HG03103 (cell line): ENCODE measurements around the gene RNF151.
"Not testable (repeated sequence)": the region's sequence is repeated elsewhere in the genome, so short reads cannot be mapped to it uniquely, and the experiment has no call there.

ENCODE experiments used
- ATAC-seq: cut with Tn5 transposase; IDR thresholded peaks from one replicate; pipeline ENCODE4 v1.9.1; 2021; ENCODE audit warnings: low read depth; ENCODE audit not compliant: unreplicated experiment

Gene RNF151

DNA sequence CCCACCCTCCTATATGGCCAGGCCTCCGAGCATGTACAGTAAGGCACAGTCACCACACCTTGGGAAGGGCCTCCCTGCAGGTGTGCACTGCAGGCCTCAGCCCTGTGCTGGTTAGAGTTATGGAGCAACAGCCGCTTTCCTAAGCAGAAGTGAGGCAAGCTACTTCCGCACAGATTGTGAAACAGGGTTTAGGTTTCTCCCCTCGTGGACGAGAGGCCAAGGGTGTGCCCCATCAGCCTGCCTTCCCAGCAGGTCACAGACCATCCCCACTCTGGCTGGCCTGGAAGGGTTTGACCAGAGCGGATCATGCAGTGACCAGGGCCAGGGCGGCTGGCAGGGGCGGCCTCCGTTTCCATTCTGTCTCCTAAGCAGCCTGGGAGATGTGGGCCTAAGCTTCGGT is 28.3 kb upstream of the RNF151 start:
- no peak for ATAC-seq

DNA sequence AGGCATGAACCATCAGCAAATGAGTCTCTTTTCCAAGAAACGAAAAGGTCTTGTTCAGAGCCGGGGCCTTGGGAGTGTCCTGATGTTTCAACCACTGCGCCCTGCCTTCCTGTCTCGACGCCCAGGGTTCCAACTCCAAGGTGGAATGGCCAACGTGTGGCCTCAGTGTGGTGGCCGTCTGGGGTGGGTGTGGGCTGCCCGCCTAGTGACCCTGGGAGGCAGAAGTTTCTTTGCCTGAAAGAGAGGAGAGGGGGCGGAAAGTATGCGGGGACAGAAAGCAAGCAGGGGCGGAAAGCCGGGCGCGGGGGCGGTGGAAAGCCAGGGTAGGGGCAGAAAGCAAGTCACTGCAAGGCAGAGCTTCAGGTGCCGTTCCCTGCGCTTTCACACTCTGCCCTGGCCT is 27.7 kb upstream of the RNF151 start:
- no peak for ATAC-seq

DNA sequence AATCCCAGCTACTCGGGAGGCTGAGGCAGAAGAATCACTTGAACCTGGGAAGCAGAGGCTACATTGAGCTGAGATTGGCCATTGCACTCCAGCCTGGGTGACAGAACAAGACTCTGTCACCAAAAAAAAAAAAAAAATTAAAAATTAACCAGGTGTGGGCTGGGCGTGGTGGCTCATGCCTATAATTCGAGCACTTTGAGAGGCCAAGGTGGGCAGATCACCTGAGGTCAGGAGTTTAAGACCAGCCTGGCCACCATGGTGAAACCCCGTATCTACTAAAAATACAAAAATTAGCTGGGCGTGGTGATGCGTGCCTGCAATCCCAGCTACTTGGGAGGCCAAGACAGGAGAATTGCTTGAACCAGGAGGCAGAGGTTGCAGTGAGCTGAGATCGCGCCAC is 26.8 kb upstream of the RNF151 start:
- ATAC-seq: not testable (repeated sequence)

DNA sequence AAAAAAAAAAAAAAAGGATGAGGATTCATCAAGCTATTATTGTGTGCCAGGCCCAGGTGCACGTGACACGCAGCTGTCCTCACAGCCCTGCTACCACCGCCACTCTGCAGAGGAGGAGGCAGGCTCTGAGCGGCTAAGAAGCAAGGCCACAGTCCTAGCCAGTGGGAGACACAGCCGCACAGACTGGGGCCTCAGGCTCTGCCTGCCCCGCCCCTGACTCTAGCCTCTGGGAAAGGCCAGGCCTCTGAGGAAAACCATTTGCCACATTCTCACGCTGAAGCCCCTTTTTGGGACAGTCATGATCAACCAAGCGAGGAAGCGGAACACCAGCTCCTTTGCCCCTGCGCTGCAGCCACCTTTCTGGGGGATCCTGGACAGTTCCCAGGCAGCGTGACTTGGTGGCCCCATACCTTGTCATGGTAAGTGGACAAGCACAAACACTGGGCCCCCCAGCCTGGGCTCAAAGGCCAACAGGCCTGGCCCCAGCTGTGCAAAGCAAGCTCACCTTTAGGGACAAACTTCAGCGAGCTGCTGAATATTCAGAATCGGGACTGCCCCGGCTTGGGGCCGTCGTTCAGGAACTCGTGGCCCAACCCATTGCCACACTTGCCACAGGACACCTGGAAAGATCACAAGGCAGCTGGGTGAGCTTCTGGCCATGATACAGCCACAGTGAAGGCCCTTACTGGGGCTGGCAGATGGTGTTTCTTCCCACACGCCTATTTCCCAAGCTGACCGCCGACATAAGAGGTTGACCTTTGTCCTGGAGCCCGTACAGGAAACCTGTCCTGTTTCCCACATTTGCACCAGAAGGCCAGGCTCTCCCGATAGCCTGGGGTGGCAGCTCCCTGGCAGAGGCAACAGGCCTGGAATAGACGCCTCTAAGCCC is 26.1 kb upstream of the RNF151 start:
- ATAC-seq: no peak

DNA sequence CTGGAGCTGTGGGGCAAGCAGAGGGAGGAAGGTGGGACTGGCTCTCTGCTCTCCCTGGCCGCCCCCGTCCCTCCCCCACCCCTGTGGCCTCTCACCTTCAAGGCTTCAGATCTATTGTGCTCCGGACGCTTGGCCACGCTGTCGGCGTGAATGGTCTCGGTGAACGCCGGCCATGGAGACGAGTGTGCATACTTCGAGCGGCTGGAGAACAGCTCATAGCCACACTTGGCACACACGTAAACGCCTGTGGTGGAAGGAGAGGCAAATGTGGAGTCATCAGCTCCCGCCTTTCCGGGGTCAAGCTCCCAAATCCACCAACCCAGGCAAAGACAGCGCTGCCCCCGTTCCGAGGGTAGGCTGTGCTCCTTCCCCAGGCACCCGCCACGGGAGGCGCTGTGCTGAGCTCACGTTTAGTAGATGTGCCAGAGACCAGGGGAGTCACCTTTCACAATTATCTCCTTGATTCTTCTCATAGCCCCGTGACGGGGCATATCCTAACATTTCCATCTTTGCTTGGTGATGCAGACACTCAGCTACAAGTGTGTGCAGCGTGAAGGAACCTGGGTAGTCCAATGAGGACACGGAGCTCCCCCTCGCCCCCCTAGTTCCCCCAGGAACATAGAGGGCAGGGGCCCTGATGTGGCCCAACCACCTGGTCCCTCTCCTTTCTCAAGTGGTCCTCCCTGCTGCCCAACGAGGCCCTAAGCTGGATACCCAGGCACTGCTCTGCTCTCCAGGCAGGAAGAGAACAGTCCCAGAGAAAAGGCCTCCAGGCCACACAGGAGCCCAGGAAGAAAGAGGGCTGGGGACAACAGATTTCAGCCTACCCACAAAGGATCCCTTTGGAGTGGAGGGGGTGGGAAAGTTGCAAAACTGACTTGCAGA is 25.3 kb upstream of the RNF151 start:
- no peak for ATAC-seq

DNA sequence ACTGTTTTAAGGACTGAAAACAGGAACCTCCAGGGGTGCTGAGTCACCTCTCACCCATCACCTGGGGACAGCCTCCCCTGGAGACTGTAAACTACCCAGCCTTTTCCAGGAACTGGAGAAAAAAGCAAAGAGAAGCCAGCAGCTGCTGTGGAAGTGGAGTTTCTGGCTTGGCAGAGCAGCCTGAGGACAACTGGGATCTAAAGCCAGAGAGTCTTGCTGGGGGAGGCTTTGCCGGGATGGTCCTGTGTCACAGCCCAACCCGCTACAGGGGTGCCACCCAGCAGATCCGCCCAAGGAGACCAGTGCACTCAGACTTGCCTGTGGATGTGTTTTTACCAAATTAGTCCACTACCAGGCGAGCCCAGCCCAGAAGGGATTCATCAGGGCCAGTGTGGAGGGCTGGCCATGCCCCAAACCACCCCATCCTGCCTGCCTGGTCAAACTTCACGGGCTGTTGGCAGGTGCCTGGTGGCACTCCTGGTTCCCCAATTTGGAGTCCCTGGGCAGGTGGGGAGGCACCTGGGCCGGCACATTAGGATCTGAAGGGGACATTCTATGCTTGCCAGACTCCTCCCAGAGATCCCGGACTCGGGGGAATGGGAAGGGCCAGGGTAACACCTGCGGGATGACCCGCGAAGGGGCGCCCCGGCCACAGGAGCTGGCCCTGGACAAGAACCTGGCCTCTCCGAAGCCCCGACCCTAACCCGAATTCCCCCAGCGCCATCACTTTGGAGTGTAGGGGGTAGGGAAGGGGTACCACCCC is 24.4 kb upstream of the RNF151 start:
- ATAC-seq: no peak

DNA sequence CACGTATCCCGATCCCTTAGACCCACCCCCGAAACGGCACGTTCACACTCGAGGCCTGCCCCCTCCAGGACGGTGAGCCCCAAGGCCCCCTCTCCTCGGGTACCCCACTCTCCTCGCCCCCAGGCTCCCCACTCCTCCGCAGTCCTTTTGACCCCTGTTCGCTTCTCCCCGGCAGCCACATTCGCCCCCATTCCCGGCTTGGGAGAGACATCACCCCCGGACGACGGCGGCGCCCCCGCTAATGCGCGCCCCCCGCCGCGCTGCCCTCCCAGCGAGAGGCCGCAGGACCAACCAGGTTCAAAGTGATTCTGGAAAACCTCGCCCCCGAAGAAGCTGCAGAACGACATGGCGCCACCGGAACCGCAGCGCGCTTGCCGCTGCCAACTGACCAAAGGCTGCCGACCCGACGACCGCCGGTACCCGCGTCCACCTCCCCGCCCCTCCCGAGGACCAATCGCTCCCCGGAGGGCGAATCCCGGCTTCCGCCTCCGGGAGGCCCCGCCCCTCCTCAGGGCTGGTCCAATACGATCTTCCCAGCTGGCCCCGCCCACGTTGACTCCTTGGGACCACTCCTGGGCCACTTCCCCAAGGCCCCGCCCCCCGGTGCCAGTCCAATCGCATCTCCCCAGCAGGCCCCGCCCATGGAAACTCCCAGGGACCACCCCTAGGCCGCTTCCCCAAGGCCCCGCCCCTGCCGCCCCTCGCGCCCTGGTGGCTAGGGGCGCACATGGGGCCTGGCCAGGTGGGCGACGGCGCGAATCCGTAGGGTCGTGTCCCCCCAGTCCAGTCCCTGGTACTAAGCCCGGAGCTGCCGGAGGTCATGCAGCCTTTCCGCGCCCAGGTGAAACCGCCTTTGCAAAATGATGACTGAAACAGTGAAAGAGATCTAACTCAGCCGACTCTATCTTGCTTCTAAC is 23.6 kb upstream of the RNF151 start, which contains the start of gene MSRB1:
MSRB1 (minus strand) TSS at position 390 of the 917 bp plus-strand sequence; CDS start at position 347, 43 bp downstream.
- peak; percentile 85 for ATAC-seq

DNA sequence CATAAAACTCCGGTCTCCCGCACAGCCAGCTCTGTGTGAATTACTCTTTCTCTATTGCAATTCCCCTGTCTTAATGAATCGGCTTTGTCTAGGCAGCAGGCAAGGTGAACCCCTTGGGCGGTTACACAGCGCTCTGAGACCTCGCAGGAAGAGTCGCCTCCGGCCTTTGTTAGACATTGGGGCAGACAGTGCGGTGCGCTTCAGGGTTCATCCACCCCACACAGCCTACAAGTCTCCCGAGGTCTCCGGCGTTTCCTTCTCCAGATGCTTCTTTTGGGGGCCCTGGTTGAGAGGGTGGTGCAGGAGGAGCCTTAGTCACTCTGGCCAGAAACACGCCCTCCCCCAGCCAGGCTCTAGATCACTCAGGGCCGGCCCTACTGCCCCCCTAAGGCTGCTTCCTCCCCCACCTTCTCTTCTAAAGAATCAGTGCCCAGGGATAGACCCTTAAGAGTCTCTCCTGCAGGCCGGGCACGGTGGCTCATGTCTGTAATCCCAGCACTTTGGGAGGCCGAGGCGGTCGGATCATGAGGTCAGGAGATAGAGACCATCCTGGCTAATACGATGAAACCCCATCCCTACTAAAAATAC is 21.9 kb upstream of the RNF151 start:
- no peak for ATAC-seq

DNA sequence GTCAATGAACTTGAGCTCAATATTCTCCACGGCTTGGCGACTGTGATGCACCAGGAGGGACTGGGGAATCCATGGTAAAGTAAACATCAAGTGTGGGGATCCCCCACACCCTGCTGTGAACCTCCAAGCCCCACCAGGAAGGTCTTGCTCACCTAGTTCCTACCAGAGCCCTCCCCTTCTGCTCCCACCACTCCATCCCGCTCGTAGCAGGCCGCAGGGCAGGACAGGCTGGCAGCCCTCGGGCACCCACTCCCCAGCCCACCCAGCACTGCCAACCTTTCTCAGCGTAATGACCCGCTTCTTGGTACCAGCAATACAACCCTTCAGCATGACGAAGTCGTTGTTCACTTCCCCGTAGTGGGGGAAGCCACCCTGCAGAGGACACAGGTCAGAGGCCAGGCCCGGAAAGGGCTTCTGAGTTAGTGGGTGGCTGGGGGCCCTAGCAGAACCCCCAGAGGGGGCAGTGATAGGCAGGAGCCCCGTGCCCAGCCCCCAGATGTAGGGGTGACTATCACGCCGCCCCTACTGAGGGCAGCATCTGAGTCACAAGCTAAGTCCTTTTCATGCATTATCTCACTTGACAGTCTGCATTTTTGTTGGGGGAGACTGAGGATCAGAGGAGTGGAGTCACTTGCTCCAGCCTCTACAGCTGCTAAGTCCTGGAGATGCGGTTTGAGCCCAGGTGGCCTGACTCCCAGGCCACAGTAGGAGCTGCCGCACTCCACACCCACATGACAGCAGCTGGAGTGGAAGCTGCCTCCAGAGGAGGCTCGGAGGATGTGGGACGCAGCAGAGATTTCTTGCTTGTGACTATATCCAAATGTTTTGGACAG is 20.9 kb upstream of the RNF151 start:
- ATAC-seq: no peak

DNA sequence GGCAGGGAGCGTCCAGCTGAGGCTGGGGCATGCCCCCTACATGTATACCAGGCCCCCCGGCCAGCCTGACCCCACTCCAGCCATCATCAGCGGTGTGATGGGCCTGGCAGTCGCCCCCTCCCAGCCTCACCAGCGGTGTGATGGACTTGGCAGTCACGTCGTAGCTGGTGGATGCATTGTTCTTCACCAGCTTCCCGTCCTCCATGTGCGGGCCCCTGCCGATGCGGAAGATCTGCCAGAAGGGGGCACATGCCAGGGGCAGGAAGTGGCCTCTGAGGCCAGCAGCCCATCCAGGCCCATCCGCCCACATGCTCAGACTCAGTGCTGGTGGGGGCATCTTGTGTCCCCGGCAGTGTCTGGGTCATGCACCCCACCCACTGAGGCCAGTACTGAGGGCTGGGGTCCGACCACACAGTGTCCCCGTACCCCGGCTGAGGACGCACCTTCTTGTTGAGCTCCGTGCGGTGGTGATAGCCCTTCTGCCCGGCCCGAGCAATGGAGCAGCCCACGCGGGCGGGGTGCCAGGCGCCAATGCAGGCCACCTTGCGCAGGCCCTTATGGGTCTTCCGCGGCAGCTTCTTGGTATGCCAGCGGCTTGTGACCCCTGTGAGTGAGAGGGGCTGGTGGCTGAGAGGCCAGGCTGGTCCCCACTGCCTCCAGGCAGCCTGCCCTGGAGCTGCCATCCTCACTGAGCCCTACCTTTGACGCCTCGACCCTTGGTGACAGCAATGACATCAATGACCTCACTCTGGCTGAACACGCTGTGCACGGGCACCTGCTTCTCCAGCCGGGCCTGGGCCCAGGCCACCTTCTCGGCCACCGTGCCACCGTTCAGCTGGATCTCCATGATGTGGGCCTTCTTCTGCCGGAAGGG is 19.9 kb upstream of the RNF151 start:
- no peak for ATAC-seq

DNA sequence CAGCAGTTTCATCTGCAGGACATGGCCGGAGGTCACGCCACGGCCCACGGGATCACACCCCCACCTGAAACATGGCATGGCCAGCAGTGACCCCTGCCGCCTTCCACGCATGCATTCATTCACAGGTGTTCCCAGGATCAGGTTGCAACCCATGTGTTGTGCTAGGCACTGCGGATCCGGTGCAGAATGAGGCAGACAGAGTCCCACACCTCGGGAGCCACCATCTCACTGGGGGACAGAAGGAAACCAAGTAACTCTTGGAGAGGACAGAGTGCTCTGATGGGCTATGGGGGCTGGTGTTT is 19.3 kb upstream of the RNF151 start:
- ATAC-seq: no peak

DNA sequence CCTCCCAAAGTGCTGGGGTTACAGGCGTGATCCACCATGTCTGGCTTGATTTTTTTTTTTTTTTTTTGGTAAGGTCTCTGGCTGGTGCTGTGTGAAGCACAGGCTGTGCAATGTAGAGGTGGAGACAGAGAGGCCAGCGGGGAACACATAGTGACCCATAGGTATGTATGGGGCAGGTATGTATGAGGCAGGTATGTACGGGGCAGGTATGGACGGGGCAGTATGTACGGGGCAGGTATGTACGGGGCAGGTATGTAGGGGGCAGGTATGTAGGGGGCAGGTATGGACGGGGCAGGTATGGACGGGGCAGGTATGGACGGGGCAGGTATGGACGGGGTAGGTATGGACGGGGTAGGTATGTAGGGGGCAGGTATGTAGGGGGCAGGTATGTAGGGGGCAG is 17.1 kb upstream of the RNF151 start:
- no peak for ATAC-seq

DNA sequence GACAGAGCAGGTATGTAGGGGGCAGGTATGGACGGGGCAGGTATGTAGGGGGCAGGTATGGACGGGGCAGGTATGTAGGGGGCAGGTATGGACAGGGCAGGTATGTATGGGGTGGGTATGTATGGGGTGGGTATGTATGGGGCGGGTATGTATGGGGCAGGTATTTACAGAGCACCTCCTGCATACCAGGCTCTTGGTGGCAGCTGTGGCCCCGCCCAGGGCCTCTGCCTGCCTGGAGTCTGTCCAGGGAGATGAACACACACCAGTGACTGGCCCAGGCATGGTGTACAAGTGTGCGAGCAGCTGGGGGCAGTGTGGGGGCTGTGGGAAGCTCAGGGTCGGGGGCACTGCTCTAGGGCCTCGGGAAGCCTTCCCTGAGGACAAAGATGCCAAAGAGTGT is 16.6 kb upstream of the RNF151 start:
- ATAC-seq: no peak

DNA sequence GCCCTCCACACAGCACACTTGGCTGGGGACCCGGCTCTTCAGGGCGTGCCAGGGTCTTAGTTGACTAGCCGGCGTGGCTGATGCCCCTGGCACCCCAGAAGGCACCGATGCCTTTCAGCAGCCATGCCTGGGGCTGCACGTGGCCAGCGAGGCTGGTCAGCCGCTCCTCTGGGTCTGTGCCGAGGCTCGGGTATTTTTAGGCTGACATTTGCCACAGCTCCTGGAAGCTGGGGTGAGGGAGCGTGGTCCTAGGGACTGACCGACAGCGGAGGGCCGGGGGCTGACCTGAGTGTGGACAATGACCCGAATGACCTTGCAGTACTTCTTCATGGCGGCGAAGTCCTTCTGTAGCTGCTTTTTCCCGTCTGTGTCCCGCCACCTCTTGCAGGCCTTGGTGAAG is 16.1 kb upstream of the RNF151 start:
- ATAC-seq: no peak

DNA sequence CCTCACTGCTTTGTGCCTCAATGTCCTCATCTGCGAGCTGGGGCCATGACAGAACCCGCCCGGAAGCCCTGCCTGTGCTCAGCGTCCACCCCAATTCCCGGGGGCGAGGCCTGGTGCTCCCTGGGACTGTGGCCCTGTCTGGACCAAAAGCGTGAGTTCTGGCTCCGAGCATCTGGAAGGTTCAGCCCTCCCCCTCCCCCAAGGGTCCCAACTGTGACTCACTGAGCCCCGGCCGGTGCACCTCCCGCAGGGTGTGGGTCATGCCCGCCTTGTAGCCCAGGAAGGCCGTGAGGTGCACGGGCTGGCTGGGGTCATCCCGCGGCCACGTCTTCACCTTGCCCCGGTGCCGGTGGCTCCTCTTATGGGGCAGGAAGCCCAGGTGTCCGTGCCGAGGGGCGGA is 12.9 kb upstream of the RNF151 start:
- no peak for ATAC-seq

DNA sequence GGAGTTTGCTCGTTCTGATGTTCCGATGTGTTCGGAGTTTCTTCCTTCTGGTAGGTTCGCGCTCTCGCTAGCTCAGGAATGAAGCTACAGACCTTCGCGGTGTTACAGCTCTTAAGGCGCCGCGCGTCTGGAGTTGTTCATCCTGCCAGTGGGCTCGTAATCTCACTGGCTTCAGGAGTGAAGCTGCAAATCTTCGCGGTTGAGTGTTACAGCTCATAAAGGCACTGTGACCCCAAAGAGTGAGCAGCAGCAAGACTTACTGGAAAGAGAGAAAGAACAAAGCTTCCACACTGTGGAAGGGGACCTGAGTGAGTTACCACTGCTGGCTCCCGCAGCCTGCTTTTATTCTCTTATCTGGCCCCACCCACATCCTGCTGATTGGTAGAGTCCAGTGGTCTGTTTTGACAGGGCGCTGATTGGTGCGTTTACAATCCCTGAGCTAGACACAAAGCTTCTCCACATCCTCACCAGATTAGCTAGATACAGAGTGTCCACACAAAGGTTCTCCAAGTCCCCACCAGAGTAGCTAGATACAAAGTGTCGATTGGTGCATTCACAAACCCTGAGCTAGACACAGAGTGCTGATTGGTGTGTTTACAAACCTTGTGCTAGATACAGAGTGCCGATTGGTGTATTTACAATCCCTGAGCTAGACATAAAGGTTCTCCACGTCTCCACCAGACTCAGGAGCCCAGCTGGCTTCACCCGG is 9.1 kb upstream of the RNF151 start:
- ATAC-seq: not testable (repeated sequence)

DNA sequence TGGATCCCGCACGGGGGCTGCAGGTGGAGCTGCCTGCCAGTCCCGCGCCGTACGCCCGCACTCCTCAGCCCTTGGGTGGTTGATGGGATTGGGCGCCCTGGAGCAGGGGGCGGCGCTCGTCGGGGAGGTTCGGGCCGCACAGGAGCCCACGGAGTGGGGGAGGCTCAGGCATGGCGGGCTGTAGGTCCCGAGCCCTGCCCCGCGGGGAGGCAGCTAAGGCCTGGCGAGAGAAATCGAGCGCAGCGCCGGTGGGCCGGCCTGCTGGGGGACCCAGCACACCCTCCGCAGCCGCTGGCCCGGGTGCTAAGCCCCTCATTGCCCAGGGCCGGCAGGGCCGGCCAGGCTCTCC is 8.5 kb upstream of the RNF151 start:
- not testable (repeated sequence) for ATAC-seq
